A673 (cell line): ENCODE results near the gene SAFB2. TPM values are rescaled to one million over a fixed set of nuclear protein-coding genes. Genes with fewer than 3 reads are reported as not detected.

Source experiments
- BruUV-seq: library from RNA; stranded (reverse); fragments of 400-500 nt; replicated peaks from 2 replicates; lab custom pipeline; 2021; lab: Mats Ljungman, UMichigan
- CTCF ChIA-PET: fragments of 300-600 bp; sonication (Branson Sonifier 250); formaldehyde crosslinking; loops from one replicate; lab custom pipeline; 2022; ENCODE audit warnings: antibody characterized with exemption; lab: Charles Lee
- POLR2A ChIA-PET: fragments of 300-600 bp; sonication (Branson Sonifier 250); formaldehyde crosslinking; loops from one replicate; lab custom pipeline; 2022; ENCODE audit warnings: antibody characterized with exemption; ENCODE audit not compliant: low non-redundant PET; lab: Charles Lee
- DNase-seq: peaks from one replicate; pipeline ENCODE4 v3.0.0-alpha.2; 2015; ENCODE audit warnings: low spot score
- H3K27ac ChIP-seq: fragments of 200-600 bp; sonication (generic); 2 replicates; pipeline ENCODE4 v1.5.1; 2016; ENCODE audit warnings: mixed run types, low read depth, mild to moderate bottlenecking, mixed read lengths, antibody characterized with exemption, low read length; ENCODE audit not compliant: poor library complexity, severe bottlenecking
- H3K27me3 ChIP-seq: fragments of 200-600 bp; sonication (generic); replicated peaks from 2 replicates; pipeline ENCODE4 v1.6.1; 2017; ENCODE audit warnings: mixed run types, low read depth, mild to moderate bottlenecking, mixed read lengths, antibody characterized with exemption, low read length; ENCODE audit not compliant: insufficient read depth, poor library complexity
- H3K36me3 ChIP-seq: fragments of 200-600 bp; sonication (generic); 2 replicates; pipeline ENCODE4 v1.6.1; 2016; ENCODE audit warnings: mixed run types, mild to moderate bottlenecking, mixed read lengths, antibody characterized with exemption, low read length; ENCODE audit not compliant: insufficient read depth, poor library complexity, severe bottlenecking
- H3K4me1 ChIP-seq: fragments of 200-600 bp; sonication (generic); 2 replicates; pipeline ENCODE4 v1.6.1; 2017; ENCODE audit warnings: mixed run types, mild to moderate bottlenecking, mixed read lengths, antibody characterized with exemption, low read length; ENCODE audit not compliant: insufficient read depth, poor library complexity, severe bottlenecking
- H3K4me3 ChIP-seq: fragments of 200-600 bp; sonication (generic); 2 replicates; pipeline ENCODE4 v1.5.1; 2016; ENCODE audit warnings: low read depth, mixed run types, mild to moderate bottlenecking, mixed read lengths, low read length; ENCODE audit not compliant: poor library complexity, severe bottlenecking
- H3K9me3 ChIP-seq: fragments of 200-600 bp; sonication (generic); 2 replicates; pipeline ENCODE4 v1.6.1; 2016; ENCODE audit warnings: mixed run types, low read depth, mild to moderate bottlenecking, mixed read lengths, antibody characterized with exemption, low read length; ENCODE audit not compliant: poor library complexity, severe bottlenecking
- EZH2 ChIP-seq: fragments of 200-600 bp; sonication (generic); IDR thresholded peaks from 2 replicates; pipeline ENCODE4 v1.6.1; 2017; ENCODE audit warnings: borderline replicate concordance, low read depth, mild to moderate bottlenecking, mixed read lengths, antibody characterized with exemption, low read length; ENCODE audit not compliant: poor library complexity, severe bottlenecking
- intact Hi-C: fragments of 100-400 bp; cut with micrococcal nuclease; formaldehyde crosslinking; loops from one replicate; pipeline ENCODE4 v1.10.0; 2022; ENCODE audit not compliant: unreplicated experiment
- total RNA-seq: library from RNA; stranded (reverse); gene quantifications from 2 replicates; pipeline ENCODE4 v1.2.3, GENCODE V29; 2021
- TF ChIP-seq, protein P1 (sequence below): fragments of 300-800, 200-600 bp; sonication (generic); conservative IDR thresholded peaks from 2 replicates; pipeline ENCODE4 v1.5.1; 2017; ENCODE audit warnings: low read depth, mild to moderate bottlenecking, antibody characterized with exemption, low read length, moderate library complexity, mixed read lengths

Gene SAFB2
- total RNA-seq, 1 experiment from 2014 or later: 153 TPM

DNA sequence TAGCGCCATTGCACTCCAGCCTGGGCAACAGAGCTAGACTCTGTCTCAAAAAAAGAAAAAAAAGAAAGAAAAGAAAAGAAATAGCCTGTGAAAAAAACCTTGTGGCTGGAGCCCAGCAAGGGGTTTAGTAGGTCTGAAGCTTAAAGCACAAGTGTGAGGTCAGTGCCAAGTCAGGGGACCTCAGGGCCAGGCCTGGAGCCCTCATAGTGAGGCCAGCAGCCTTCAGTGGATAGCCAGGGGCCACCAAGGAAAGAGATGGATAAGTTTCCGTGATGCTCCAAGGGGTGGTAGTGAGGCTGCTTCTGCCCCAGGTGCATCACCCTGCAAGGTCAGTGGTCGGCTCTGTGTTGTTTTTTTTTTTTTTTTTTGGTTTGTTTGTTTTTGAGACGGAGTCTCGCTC, 67.7 kb downstream of the SAFB2 start:
- Histone ChIP-seq H3K27me3 (no peaks in the 10 kb centered on the region), H3K4me1 (peaks cover 6% of the 10 kb centered on the region), H3K27ac (no peak overlapping the region), H3K4me3 (no peak overlapping the region), H3K9me3 (no peaks in the 10 kb centered on the region), H3K36me3 (no peaks in the 10 kb centered on the region)
- intact Hi-C loops: no loop called here
- POLR2A ChIA-PET: no interaction called here
- TF ChIP-seq EZH2: no peak
- TF ChIP-seq, protein P1, sequence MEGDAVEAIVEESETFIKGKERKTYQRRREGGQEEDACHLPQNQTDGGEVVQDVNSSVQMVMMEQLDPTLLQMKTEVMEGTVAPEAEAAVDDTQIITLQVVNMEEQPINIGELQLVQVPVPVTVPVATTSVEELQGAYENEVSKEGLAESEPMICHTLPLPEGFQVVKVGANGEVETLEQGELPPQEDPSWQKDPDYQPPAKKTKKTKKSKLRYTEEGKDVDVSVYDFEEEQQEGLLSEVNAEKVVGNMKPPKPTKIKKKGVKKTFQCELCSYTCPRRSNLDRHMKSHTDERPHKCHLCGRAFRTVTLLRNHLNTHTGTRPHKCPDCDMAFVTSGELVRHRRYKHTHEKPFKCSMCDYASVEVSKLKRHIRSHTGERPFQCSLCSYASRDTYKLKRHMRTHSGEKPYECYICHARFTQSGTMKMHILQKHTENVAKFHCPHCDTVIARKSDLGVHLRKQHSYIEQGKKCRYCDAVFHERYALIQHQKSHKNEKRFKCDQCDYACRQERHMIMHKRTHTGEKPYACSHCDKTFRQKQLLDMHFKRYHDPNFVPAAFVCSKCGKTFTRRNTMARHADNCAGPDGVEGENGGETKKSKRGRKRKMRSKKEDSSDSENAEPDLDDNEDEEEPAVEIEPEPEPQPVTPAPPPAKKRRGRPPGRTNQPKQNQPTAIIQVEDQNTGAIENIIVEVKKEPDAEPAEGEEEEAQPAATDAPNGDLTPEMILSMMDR: no peak
- CTCF ChIA-PET: no interaction called here
- DNase-seq: no peak
- BruUV-seq: no TSS peak

DNA sequence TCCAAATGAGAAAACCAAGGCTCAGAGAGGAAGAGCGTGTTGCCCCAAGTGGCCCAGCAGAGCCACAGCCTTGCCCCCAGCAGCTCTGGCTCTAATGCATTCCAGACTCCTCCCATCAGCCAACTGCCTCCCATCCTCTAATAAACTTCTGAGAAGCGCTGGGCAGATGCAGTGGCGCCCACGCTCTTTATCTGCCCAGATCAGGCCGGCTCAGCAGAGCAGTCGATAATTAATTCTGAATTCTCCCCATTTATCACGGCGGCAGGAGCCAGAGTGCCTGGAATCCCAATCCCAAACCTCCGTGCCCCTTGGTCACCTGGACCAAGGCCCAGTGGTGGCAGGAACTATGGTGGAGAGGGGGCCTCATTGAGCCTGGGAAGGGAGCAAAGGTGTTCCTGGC, 68.7 kb downstream of the SAFB2 start:
- POLR2A ChIA-PET: no interaction called here
- no peak overlapping the region for H3K27ac ChIP-seq
- no peak overlapping the region for H3K4me3 ChIP-seq
- TF ChIP-seq EZH2: no peak
- TF ChIP-seq, protein P1: no peak
- no TSS peak for BruUV-seq
- no peaks in the 10 kb centered on the region for H3K36me3 ChIP-seq
- no peaks in the 10 kb centered on the region for H3K9me3 ChIP-seq
- H3K27me3 ChIP-seq: no peaks in the 10 kb centered on the region
- DNase-seq: peak; percentile 63
- intact Hi-C loops: no loop called here
- CTCF ChIA-PET: no interaction called here
- peaks cover 6% of the 10 kb centered on the region for H3K4me1 ChIP-seq

DNA sequence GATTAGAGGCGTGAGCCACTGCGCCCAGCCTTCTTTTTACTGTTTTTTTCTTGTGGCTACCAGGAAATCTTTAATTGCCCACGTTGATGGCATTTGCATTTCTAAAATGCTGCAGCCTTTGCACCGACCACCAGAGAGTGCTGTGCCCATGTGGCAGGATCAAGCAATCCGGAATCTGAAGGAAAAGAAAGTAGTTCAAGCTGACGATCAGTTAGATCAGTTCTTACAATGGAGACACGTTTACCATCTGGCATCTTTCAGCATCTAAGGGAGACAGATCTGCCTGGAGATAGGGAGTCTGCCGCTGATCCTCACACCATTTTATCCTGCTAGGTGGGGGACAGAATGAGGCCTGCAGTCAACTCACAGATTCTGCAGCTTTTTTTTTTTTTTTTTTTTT, 74.7 kb downstream of the SAFB2 start:
- ChIA-PET CTCF (interaction anchor here (0.6 to 1.0 kb wide), 3 partner anchors 13 to 91 kb away, joined by 3 to 7 read pairs (median 4); partner anchors contain the start of genes SAFB and SAFB2), POLR2A (interaction anchor here (0.6 kb wide), 1 partner anchor 1555 kb away, joined by 4 read pairs; no protein-coding TSS in a partner anchor)
- TF ChIP-seq, protein P1: peak; percentile 83
- TF ChIP-seq EZH2: no peak
- Histone ChIP-seq H3K4me3 (no peak overlapping the region), H3K9me3 (no peaks in the 10 kb centered on the region), H3K36me3 (no peaks in the 10 kb centered on the region), H3K27ac (no peak overlapping the region), H3K27me3 (no peaks in the 10 kb centered on the region), H3K4me1 (no peaks in the 10 kb centered on the region)
- no TSS peak for BruUV-seq
- peak; percentile 77 for DNase-seq
- intact Hi-C loops: loop anchor here (1.0 kb wide), 1 partner anchor 30 kb away; no protein-coding TSS in a partner anchor
